NCI-H446 (cell line): Measurements from ENCODE around the gene YOD1.
"Not testable (repeated sequence)": the region's sequence is repeated elsewhere in the genome, so short reads cannot be mapped to it uniquely, and the experiment has no call there.

Experiments used
- DNase-seq, 2 experiments: peaks; one replicate each; lab custom pipeline; 2025; lab: John Stamatoyannopoulos, UW

Gene YOD1

GRCh38 chr1:207049054-207049453 lies 2.0 kb downstream of the YOD1 start:
- DNase-seq, result no peak

DNA sequence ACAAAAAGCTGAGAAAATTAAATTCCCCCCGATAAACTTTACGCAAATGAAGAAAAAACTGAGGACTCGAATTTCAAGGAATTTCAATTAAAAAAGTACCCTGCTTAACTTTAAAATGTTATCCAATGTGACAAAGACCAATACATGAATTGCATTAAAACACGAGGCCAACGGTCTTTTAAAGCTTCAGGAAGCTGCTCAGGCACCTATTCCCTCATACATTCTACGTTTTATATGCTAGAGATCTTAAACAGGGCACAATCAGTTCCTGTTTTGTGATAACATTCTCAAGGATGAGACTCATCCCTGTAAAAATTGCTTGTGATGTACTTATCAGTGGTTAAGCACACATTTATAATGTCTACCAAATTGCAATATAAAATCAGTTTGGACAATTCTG lies 3.0 kb downstream of the YOD1 start:
- DNase-seq, result no peak

GRCh38 chr1:207047505-207047904 lies 3.5 kb downstream of the YOD1 start:
- DNase-seq, result no peak

DNA sequence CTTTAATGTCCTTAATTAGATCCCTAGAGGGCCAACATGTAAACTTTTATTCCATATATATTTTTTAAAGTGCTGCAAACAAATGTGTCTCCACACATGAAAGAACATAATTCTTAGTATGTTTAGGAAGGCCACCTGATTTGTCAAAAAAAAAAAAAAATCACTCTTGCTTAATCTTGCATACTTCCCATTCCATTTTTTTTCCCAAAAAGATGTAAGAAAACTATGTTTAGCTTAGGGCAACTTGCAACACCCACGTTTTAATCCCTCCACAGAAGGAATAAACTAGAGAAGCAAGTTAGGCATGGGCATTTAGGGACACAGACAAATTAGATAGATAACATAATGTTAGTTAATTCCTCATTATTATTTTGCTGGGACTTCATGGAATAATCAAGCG lies 5.6 kb downstream of the YOD1 start:
- DNase-seq, result no peak

GRCh38 chr1:207041397-207041796 lies 9.6 kb downstream of the YOD1 start:
- not testable (repeated sequence) for DNase-seq

- no peak for DNase-seq
Observed at GRCh38 chr1:207040181-207040533, 10.9 kb downstream of the YOD1 start.

GRCh38 chr1:207039380-207040180 lies 11.4 kb downstream of the YOD1 start:
- no peak for DNase-seq

DNA sequence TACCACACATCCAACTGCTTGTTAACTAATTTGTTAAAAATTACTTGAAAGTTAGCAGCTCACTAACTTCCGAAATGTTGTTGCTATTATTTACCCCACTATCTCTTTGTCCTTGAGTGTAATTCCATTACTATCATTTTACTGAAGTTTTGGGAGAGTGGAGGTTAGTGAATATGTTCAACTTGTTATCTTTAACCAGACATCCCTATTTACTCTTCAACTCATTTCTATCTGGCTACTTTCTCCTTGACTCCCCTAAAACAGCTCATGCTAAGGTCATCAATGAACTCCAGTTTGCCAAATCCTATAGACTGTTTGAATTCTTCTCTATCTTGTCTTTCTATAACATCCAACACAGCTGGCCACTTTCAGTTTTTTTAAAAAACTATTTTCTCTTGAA lies 14.1 kb downstream of the YOD1 start:
- DNase-seq, result no peak

DNA sequence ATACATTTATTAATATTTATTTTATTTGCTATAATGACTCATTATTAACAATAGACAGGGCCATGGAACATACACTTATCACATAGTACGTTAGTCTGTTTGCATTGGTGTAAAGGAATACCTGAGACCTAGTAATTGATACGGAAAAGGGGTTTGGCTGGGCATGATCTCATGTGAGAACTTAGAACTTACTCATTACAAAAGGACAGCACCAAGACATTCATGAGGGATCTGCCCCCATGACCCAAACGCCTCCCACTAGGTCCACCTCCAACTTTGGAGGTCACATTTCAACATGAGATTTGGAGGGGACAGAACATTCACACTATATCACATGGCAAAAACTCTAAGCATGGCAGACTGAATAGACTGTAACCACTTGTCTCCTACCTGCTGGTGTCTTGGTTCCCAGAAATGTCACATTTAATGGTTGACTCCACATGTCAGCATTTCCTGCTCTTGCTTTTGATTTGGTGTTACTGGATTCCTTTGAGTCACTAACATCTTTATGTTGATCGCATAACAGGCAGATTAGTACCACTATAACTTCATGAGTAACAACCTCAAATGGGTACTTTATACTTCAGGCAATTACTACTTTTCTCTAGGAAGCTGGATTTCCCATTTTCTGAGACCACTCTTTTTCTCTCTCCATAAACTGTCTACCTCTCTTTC lies 15.0 kb downstream of the YOD1 start:
- DNase-seq, result no peak

DNA sequence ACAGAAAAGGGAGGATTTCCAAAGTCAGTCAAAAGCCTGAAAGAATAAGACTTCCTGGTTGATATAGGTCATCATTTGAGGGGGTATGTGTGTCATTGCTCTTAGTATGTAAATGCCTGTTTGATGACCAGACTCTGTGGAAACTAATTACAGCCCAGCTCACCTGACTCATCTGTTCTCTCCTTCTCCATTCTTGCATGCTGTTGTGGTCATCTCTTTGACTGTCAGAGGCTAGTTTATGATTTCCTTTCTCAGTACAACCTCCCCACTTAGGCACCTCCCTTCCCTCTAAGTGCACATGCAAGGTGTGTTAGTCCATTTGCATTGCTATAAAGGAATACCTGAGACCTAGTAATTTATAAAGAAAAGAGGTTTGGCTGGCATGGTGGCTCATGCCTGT lies 16.0 kb downstream of the YOD1 start:
- DNase-seq, result no peak

GRCh38 chr1:207034208-207034607 lies 16.8 kb downstream of the YOD1 start:
- no peak for DNase-seq

- no peak for DNase-seq
Observed at GRCh38 chr1:207033302-207033701, 17.7 kb downstream of the YOD1 start.

GRCh38 chr1:207032528-207033017 lies 18.4 kb downstream of the YOD1 start, which contains the start of gene C1orf116:
Gene C1orf116, minus strand, starts transcription at chr1:207032756. Its CDS starts 5,158 bp downstream, at chr1:207027598.
- DNase-seq, result no peak

DNA sequence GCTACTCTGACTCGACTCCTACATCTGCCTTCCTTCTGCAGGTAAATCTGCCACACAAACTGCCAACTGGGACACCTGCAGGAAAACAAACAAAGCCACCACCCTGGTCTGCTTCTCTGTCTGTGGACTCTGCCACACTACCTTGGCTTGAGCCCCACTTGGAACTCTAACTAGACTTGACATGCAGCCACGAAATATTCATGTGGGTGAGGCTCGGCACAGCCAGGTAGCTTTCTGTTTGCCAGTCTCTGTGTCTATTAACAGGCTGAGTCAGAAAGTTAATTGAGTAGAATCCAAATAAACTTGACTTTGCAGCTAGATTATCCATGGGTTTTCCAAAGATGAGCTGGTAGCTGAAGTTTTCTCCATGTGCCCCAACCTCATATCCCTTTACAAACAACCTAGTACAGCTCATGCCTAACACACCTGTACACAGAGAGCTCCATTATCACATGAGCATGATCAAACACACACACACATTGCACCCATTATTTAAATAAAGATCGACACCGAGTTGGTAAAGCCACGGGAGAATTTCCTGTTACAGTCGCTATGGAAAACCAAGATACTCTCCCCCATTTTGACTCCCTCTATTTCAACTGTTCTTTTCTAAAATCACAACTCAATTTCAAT lies 19.3 kb downstream of the YOD1 start:
- DNase-seq, result no peak

- no peak for DNase-seq
Observed at GRCh38 chr1:207031016-207031415, 20.0 kb downstream of the YOD1 start.

GRCh38 chr1:207030522-207031009 lies 20.4 kb downstream of the YOD1 start:
- no peak for DNase-seq

DNA sequence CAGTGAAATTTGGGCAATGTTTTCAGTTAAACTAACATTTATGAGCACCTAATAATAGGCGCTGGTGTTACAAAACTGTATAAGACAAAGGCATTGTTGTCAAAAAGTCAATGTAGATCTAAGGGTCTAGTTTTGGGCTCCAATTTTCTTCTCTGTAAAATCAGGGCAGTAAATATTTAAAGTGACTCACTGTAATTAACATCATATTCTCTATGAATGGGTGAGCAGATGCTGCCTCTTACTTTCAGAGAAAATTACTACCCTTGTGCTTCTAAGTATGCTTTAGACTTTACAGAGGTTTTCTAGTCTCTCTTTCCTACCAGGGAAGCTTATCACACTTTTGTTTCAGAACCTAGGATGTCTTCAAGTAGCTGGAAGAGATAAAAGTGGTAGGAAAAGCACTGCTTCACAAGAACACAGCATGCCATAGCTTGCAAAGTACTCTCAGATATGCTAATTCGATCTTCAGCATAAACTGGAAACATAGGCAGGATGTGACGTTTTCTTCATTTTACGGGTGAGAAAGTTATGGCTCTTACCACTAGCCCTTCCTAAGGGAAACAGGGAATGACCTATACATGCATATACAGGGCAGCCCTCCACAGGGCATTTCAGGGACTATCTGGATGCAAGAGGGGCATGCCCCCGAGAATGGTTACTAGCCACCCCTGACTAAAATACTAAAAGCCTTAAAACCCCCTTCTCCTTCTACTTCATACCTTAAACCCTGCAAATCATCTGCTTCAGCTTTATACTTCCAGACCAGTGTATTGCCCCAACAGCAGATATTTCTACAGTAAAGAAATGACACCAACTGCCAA lies 21.1 kb downstream of the YOD1 start:
- no peak for DNase-seq

DNA sequence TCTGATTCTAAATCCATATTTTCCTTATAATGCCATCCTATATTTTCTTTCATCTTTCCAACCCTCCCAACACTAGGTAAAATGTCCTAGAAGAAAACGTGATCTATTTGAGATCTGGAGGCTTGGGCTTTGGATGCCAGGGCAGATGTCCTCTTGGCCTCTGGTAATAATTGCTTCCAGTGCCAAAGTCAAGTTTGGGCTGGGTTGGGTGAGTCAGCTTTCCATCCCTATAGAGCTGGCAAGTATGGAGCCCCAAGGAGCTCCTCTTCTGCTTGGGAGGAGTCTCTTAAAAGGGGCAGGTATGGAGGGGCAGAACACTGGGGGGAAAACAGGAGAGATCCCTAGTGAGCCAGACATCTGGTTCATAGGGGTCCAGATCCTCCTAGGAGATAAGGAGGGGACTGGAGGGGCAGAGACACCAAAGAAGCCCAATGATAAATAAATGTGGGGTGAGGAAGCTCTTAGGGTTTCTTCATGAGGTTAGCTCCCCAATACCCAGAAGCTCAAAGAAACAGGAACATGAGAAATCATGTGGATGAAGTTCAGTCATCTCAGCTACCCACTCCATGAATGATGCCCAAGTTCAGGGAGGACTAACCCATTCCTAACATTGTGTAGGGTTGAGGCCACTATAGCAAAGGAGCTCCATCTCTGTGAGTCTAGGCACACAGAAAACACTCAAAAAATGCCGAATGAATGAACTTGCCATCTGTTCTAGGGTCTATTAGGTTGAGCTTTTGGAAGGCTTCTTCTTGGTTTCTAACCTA lies 21.9 kb downstream of the YOD1 start:
- DNase-seq, result peak in 1 of 2 experiments; percentile 68

DNA sequence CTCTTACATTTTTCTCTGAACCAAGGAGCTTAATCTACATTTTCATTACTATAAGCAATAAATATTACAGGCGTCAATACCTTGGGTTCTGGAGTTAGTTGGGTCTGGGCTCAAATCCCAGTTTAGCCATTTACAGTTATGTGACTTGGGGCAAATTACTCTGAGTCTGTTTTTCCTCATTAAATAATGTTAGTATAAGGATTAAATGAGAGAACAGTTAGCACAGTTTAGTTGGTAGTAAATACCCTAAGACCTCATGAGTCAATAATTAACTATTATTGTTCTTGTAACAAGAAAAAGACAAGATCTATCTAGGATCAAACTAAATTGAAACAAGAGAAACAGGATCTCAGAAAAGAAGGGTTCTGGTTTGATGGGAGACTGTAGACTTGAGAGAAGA lies 23.1 kb downstream of the YOD1 start:
- no peak for DNase-seq

DNA sequence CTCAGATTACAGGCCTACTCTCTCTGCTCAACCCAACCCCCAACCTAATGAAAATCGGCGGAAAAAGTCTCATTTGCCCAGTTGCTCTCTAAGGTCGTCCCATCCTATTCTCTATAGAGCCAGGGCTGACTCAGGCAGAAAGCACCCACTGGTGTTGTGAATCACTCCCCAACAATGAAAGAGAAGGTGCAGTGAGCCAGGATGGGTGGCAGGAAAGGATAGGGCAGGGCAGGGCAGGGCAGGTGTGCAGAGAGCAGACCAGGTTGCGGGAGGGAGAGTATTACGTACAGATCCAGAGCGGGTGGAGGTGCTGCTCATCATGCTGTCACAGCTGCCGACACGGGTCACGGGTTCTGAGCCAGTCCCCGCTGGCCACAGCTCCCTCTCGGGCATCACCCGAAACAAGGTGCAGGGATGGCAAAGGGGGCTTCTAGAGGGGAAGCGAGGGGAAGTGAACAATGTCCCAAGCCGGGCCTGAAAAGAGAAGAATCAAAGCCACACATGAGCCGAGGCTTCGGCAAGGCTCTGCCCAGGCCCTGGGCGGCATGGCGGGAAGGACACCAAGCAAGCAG lies 23.7 kb downstream of the YOD1 start:
- no peak for DNase-seq

DNA sequence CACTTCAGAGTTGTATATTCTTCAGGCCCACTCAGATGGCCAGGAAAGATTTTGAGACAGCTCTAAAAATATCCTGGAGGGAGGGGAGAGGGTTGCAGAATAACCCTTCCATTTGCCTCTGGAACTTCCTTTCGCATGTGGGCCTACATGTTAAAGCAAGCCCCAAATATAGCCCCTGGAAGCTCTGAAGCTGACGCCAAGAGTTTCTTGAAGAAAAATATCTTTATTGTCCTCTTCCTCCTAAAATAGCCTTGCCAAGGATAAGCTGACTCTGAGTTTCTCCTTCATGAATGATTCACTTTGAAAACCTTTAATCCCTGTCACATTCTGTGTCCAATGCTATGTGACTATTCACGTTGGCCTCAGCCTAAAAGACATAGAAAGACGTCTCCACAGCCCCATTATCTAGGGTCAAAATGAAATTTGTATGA lies 24.9 kb downstream of the YOD1 start:
- DNase-seq, result no peak
